GM12872 (cell line): Measurements from ENCODE around the gene CNPPD1.
A peak's percentile ranks its signal among the peaks of the same experiment; 100 is the strongest.

Experiments used
- CTCF ChIP-seq: IDR thresholded peaks from 3 replicates; pipeline ENCODE4 v1.5.1; 2011; ENCODE audit warnings: low read depth, mild to moderate bottlenecking, low read length, moderate library complexity; ENCODE audit not compliant: insufficient read depth

The CNPPD1 gene

GRCh38 chr2:219179601-219180465 lies 3.1 kb upstream of the CNPPD1 start:
- TF ChIP-seq CTCF: no peak

GRCh38 chr2:219178377-219179175 lies 1.9 kb upstream of the CNPPD1 start:
- TF ChIP-seq CTCF: no peak

- TF ChIP-seq CTCF: peak; percentile 34; the same call in 1 of the 3 replicates
Observed at GRCh38 chr2:219177552-219178376, 1.0 kb upstream of the CNPPD1 start, which contains the start of gene RETREG2. Gene RETREG2, plus strand, starts transcription at chr2:219178275. Its CDS starts 78 bp downstream, at chr2:219178353.

- TF ChIP-seq CTCF: no peak
Observed at GRCh38 chr2:219175928-219176817, 552 bp downstream of the CNPPD1 start.

GRCh38 chr2:219175486-219175885 lies 1.2 kb downstream of the CNPPD1 start:
- TF ChIP-seq CTCF: no peak

- no peak for TF ChIP-seq CTCF
Observed at GRCh38 chr2:219174801-219175200, 1.9 kb downstream of the CNPPD1 start.
